Kidney (tissue), 14 donors: ENCODE results near the gene PYGM. TPM values are rescaled to one million over a fixed set of nuclear protein-coding genes. Genes with fewer than 3 reads are reported as not detected.

Source experiments
- DNase-seq, 5 donors: peaks; one replicate each; pipeline ENCODE4 v3.0.0-alpha.2; 2013 to 2020
- FAIRE-seq: peaks from 2 replicates; lab custom pipeline; 2012; peaks lifted over from hg19 to GRCh38; lab: Jason Lieb, UNC
- H3K27ac ChIP-seq, 2 donors: one replicate each; pipeline ENCODE4 v1.7.0; 2013; ENCODE audit warnings: low read depth in 2 of 2, low read length in 2 of 2, inconsistent platforms in 1 of 2
- H3K27me3 ChIP-seq: one replicate; pipeline ENCODE4 v1.7.1; 2013; ENCODE audit warnings: low read length, inconsistent platforms; ENCODE audit not compliant: control insufficient read depth, insufficient read depth
- H3K36me3 ChIP-seq, 3 donors: one replicate each; pipeline versions ENCODE4 v1.7.0 to v1.7.1; 2013; ENCODE audit warnings: low read length in 3 of 3, control low read depth in 1 of 3, inconsistent platforms in 1 of 3; ENCODE audit not compliant: insufficient read depth in 3 of 3, control insufficient read depth in 2 of 3
- H3K4me1 ChIP-seq, 3 donors: one replicate each; pipeline versions ENCODE4 v1.7.0 to v1.7.1; 2013; ENCODE audit warnings: low read length in 3 of 3, inconsistent platforms in 1 of 3, low read depth in 1 of 3; ENCODE audit not compliant: control insufficient read depth in 2 of 3, insufficient read depth in 2 of 3
- H3K4me3 ChIP-seq, 3 donors: one replicate each; pipeline versions ENCODE4 v1.7.0 to v1.8.1; 2013; ENCODE audit warnings: low read length in 3 of 3, control low read depth in 1 of 3, inconsistent platforms in 1 of 3
- H3K9ac ChIP-seq, 3 donors: one replicate each; pipeline versions ENCODE4 v1.7.0 to v1.7.1; 2013; ENCODE audit warnings: low read length in 3 of 3, control low read depth in 1 of 3, inconsistent platforms in 1 of 3
- H3K9me3 ChIP-seq, 3 donors: one replicate each; pipeline versions ENCODE4 v1.7.0 to v1.7.1; 2013; ENCODE audit warnings: low read length in 3 of 3, control low read depth in 1 of 3, inconsistent platforms in 1 of 3; ENCODE audit not compliant: control insufficient read depth in 2 of 3, insufficient read depth in 1 of 3
- CTCF ChIP-seq: IDR thresholded peaks from 3 replicates; pipeline ENCODE4 v1.5.1; 2012; ENCODE audit warnings: mild to moderate bottlenecking, moderate library complexity, borderline replicate concordance; ENCODE audit not compliant: insufficient read depth; ENCODE audit errors: extremely low read depth
- intact Hi-C: fragments of 100-400 bp; cut with DNase I; formaldehyde crosslinking; loops from one replicate; pipeline ENCODE4 v1.11.1; 2022
- polyA plus RNA-seq: library from polyadenylated mRNA; stranded (reverse); fragments of 350-450 nt; fragmentation: Illumina TruSeq; extraction: RNeasy Lipid Tissue Mini Kit (QIAGEN cat#74804); gene quantifications from one replicate; pipeline ENCODE4 v1.2.3, GENCODE V29; 2014; ENCODE audit warnings: low read depth, low replicate concordance; ENCODE audit not compliant: insufficient read depth
- total RNA-seq: library from RNA; stranded (reverse); fragmentation: NEBNext Ultra II Directional; extraction: Animal tissue kit (Norgen Biotek cat#: 25700); gene quantifications from one replicate; pipeline ENCODE4 v1.2.1, GENCODE V29; 2021
- donor health status: control.
- donor health status: control.
- donor health status: control.
- donor health status: control.
- donor health status: control.
- donor health status: DM: yes; HTN: yes; CAD: no.
- donor health status: Normal renal cell carcinoma (clear cell type).

PYGM gene
- total and polyA plus RNA-seq, 2 donors from 2014 or later = 2.5 to 8.6 TPM

- intact Hi-C loops = no loop called here
- no peaks in the 10 kb centered on the region for H3K27me3 ChIP-seq
- no peak for FAIRE-seq
- no peaks in the 10 kb centered on the region for H3K4me1 ChIP-seq
- peak in 1 of 5 donors; percentile 46 for DNase-seq
- no peak for TF ChIP-seq CTCF
- no peaks in the 10 kb centered on the region for H3K36me3 ChIP-seq
- H3K27ac ChIP-seq = no peak overlapping the region
- no peak overlapping the region for H3K4me3 ChIP-seq
- H3K9me3 ChIP-seq = no peaks in the 10 kb centered on the region
- no peak overlapping the region for H3K9ac ChIP-seq
Observed at GRCh38 chr11:64796047-64796756, 36.4 kb upstream of the PYGM start.

- no peak for TF ChIP-seq CTCF
- Histone ChIP-seq H3K4me1 (no peaks in the 10 kb centered on the region), H3K36me3 (peaks cover 0 to 2% (median 0%) of the 10 kb centered on the region in 3 donors), H3K4me3 (no peak overlapping the region), H3K9ac (no peak overlapping the region), H3K27me3 (no peaks in the 10 kb centered on the region), H3K27ac (no peak overlapping the region), H3K9me3 (no peaks in the 10 kb centered on the region)
- intact Hi-C loops = no loop called here
- FAIRE-seq (no peak), DNase-seq (peak in 1 of 5 donors; percentile 31)
Observed at GRCh38 chr11:64794526-64794925, 34.8 kb upstream of the PYGM start.

GRCh38 chr11:64793271-64794160, 33.7 kb upstream of the PYGM start:
- no peak for TF ChIP-seq CTCF
- Histone ChIP-seq H3K4me1 (no peaks in the 10 kb centered on the region), H3K4me3 (no peak overlapping the region), H3K27ac (no peak overlapping the region), H3K27me3 (no peaks in the 10 kb centered on the region), H3K9ac (no peak overlapping the region), H3K9me3 (no peaks in the 10 kb centered on the region), H3K36me3 (peaks cover 0 to 2% (median 0%) of the 10 kb centered on the region in 3 donors)
- no peak for FAIRE-seq
- DNase-seq = peak in 2 of 5 donors; percentile 24 to 48
- intact Hi-C loops = no loop called here
